ENCODE results near the gene LRRC4C.

LRRC4C gene

GRCh38 chr11:40381481-40381880 lies 1078.0 kb downstream of the LRRC4C start:
- no peak overlapping the region for H3K9ac ChIP-seq (ENCODE audit: low read length)
- H3K27ac ChIP-seq (ENCODE audit: low read depth, low read length), result no peak overlapping the region
- H3K4me1 ChIP-seq (ENCODE audit: control insufficient read depth, insufficient read depth, low read length), result no peaks in the 10 kb centered on the region
- no peaks in the 10 kb centered on the region for H3K36me3 ChIP-seq (ENCODE audit: control insufficient read depth, insufficient read depth, low read length)
- no peak overlapping the region for H3K4me3 ChIP-seq (ENCODE audit: low read depth, low read length)
- H3K27me3 ChIP-seq (ENCODE audit: control insufficient read depth, insufficient read depth, low read length), result no peaks in the 10 kb centered on the region
- no peaks in the 10 kb centered on the region for H3K9me3 ChIP-seq (ENCODE audit: control insufficient read depth, insufficient read depth, low read depth, low read length)

- no peaks in the 10 kb centered on the region for H3K36me3 ChIP-seq (ENCODE audit: control insufficient read depth, insufficient read depth, low read length)
- H3K9ac ChIP-seq (ENCODE audit: low read length), result no peak overlapping the region
- H3K4me3 ChIP-seq (ENCODE audit: low read depth, low read length), result no peak overlapping the region
- H3K4me1 ChIP-seq (ENCODE audit: control insufficient read depth, insufficient read depth, low read length), result no peaks in the 10 kb centered on the region
- no peaks in the 10 kb centered on the region for H3K9me3 ChIP-seq (ENCODE audit: control insufficient read depth, insufficient read depth, low read depth, low read length)
- H3K27ac ChIP-seq (ENCODE audit: low read depth, low read length), result no peak overlapping the region
- H3K27me3 ChIP-seq (ENCODE audit: control insufficient read depth, insufficient read depth, low read length), result no peaks in the 10 kb centered on the region
Measured at GRCh38 chr11:40380835-40381234, 1078.6 kb downstream of the LRRC4C start.

DNA sequence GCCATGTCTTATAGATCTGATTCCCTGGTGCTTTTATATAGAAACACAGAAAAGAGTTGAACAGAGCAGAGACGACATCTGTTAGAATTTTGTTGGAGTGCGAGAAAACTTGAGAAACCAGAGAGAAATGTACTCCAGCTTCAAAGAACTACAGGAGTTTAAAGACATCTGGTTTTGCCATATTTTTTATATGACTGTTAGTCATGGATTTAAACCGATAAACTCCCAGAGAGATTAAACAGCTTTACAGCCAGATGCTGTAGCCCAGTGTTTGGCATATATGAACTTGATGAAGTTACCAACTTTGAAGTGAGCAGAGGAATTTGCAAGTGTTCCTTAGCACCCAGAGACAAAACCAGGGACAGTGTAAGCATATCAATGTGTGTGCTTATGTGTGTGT lies 1083.1 kb downstream of the LRRC4C start:
- Histone ChIP-seq H3K36me3 (ENCODE audit: control insufficient read depth, insufficient read depth, low read length) (no peaks in the 10 kb centered on the region), H3K9me3 (ENCODE audit: control insufficient read depth, insufficient read depth, low read depth, low read length) (no peaks in the 10 kb centered on the region), H3K27me3 (ENCODE audit: control insufficient read depth, insufficient read depth, low read length) (no peaks in the 10 kb centered on the region), H3K4me3 (ENCODE audit: low read depth, low read length) (no peak overlapping the region), H3K4me1 (ENCODE audit: control insufficient read depth, insufficient read depth, low read length) (no peaks in the 10 kb centered on the region), H3K27ac (ENCODE audit: low read depth, low read length) (no peak overlapping the region), H3K9ac (ENCODE audit: low read length) (no peak overlapping the region)

DNA sequence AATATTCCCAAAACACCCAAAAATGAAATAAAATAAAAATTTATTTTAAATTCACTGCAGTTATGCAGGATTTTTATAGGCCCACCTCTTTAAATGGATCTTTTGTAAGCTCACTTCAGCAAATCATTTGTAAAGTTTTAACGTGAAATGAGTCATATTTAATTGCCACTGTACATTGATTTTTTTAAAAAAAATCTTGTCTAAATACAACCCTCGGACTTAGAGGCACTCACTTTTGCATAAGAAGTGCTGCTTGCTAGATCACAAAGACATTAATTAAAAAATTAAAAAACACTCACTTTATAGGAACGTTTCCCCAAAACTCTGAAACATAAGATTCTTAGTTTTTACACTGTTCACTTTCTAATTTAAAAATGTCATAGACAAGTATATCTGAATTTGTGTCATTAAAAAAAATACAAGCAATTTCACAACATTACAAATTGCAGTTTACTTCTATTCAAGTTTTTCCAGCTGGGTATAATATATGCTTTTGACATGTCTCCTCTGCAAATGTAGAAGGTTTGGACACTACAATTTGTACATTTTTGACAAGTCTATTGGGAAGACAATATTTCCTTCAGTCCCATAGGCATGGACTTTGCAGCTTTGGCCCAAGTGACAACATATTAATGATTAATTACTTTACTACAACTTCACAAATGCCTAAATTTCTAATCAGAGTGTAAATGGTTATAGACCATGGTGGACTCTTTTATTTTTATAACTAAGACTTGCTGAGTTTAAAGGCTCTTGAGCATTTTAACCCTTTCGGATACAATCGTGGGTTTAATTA lies 1088.4 kb downstream of the LRRC4C start:
- Histone ChIP-seq H3K9me3 (ENCODE audit: control insufficient read depth, insufficient read depth, low read depth, low read length) (no peaks in the 10 kb centered on the region), H3K27me3 (ENCODE audit: control insufficient read depth, insufficient read depth, low read length) (no peaks in the 10 kb centered on the region), H3K4me1 (ENCODE audit: control insufficient read depth, insufficient read depth, low read length) (no peaks in the 10 kb centered on the region), H3K36me3 (ENCODE audit: control insufficient read depth, insufficient read depth, low read length) (no peaks in the 10 kb centered on the region), H3K4me3 (ENCODE audit: low read depth, low read length) (no peak overlapping the region), H3K27ac (ENCODE audit: low read depth, low read length) (no peak overlapping the region), H3K9ac (ENCODE audit: low read length) (no peak overlapping the region)

- Histone ChIP-seq H3K9ac (ENCODE audit: low read length) (no peak overlapping the region), H3K9me3 (ENCODE audit: control insufficient read depth, insufficient read depth, low read depth, low read length) (no peaks in the 10 kb centered on the region), H3K36me3 (ENCODE audit: control insufficient read depth, insufficient read depth, low read length) (no peaks in the 10 kb centered on the region), H3K27ac (ENCODE audit: low read depth, low read length) (no peak overlapping the region), H3K4me1 (ENCODE audit: control insufficient read depth, insufficient read depth, low read length) (no peaks in the 10 kb centered on the region), H3K27me3 (ENCODE audit: control insufficient read depth, insufficient read depth, low read length) (no peaks in the 10 kb centered on the region), H3K4me3 (ENCODE audit: low read depth, low read length) (no peak overlapping the region)
Measured at GRCh38 chr11:40360206-40360798, 1099.2 kb downstream of the LRRC4C start.

GRCh38 chr11:40354121-40354520 lies 1105.3 kb downstream of the LRRC4C start:
- H3K27ac ChIP-seq (ENCODE audit: low read depth, low read length), result no peak overlapping the region
- H3K36me3 ChIP-seq (ENCODE audit: control insufficient read depth, insufficient read depth, low read length), result no peaks in the 10 kb centered on the region
- no peaks in the 10 kb centered on the region for H3K4me1 ChIP-seq (ENCODE audit: control insufficient read depth, insufficient read depth, low read length)
- H3K4me3 ChIP-seq (ENCODE audit: low read depth, low read length), result no peak overlapping the region
- H3K9me3 ChIP-seq (ENCODE audit: control insufficient read depth, insufficient read depth, low read depth, low read length), result no peaks in the 10 kb centered on the region
- no peaks in the 10 kb centered on the region for H3K27me3 ChIP-seq (ENCODE audit: control insufficient read depth, insufficient read depth, low read length)
- no peak overlapping the region for H3K9ac ChIP-seq (ENCODE audit: low read length)

GRCh38 chr11:40340911-40341310 lies 1118.5 kb downstream of the LRRC4C start:
- Histone ChIP-seq H3K36me3 (ENCODE audit: control insufficient read depth, insufficient read depth, low read length) (no peaks in the 10 kb centered on the region), H3K4me3 (ENCODE audit: low read depth, low read length) (no peak overlapping the region), H3K9ac (ENCODE audit: low read length) (no peak overlapping the region), H3K9me3 (ENCODE audit: control insufficient read depth, insufficient read depth, low read depth, low read length) (no peaks in the 10 kb centered on the region), H3K27ac (ENCODE audit: low read depth, low read length) (no peak overlapping the region), H3K27me3 (ENCODE audit: control insufficient read depth, insufficient read depth, low read length) (no peaks in the 10 kb centered on the region), H3K4me1 (ENCODE audit: control insufficient read depth, insufficient read depth, low read length) (peaks cover 5% of the 10 kb centered on the region)

GRCh38 chr11:40338739-40339138 lies 1120.7 kb downstream of the LRRC4C start:
- no peak overlapping the region for H3K27ac ChIP-seq (ENCODE audit: low read depth, low read length)
- no peaks in the 10 kb centered on the region for H3K36me3 ChIP-seq (ENCODE audit: control insufficient read depth, insufficient read depth, low read length)
- no peak overlapping the region for H3K4me3 ChIP-seq (ENCODE audit: low read depth, low read length)
- H3K27me3 ChIP-seq (ENCODE audit: control insufficient read depth, insufficient read depth, low read length), result no peaks in the 10 kb centered on the region
- no peaks in the 10 kb centered on the region for H3K9me3 ChIP-seq (ENCODE audit: control insufficient read depth, insufficient read depth, low read depth, low read length)
- H3K4me1 ChIP-seq (ENCODE audit: control insufficient read depth, insufficient read depth, low read length), result peaks cover 5% of the 10 kb centered on the region
- no peak overlapping the region for H3K9ac ChIP-seq (ENCODE audit: low read length)

DNA sequence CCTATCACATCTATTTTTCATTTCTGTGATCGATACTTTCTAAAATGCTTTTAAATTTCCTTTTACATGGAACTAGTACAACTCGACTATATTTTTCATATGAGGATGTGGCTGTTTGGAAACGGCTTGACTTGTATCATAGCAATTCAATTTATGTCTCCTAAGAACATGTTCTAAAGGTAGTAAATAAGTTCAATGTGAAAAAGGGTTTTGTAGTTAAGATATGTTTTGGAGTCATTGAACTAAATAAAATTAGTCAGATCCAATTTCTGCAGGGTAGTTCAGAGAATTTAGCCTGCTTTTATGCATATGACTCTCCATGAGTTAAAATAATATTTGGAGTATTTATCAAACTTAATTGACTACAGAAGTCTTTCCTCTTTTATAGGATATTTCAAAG lies 1121.4 kb downstream of the LRRC4C start:
- no peaks in the 10 kb centered on the region for H3K9me3 ChIP-seq (ENCODE audit: control insufficient read depth, insufficient read depth, low read depth, low read length)
- no peaks in the 10 kb centered on the region for H3K36me3 ChIP-seq (ENCODE audit: control insufficient read depth, insufficient read depth, low read length)
- no peak overlapping the region for H3K9ac ChIP-seq (ENCODE audit: low read length)
- H3K27me3 ChIP-seq (ENCODE audit: control insufficient read depth, insufficient read depth, low read length), result no peaks in the 10 kb centered on the region
- no peak overlapping the region for H3K4me3 ChIP-seq (ENCODE audit: low read depth, low read length)
- H3K27ac ChIP-seq (ENCODE audit: low read depth, low read length), result no peak overlapping the region
- H3K4me1 ChIP-seq (ENCODE audit: control insufficient read depth, insufficient read depth, low read length), result peaks cover 5% of the 10 kb centered on the region

DNA sequence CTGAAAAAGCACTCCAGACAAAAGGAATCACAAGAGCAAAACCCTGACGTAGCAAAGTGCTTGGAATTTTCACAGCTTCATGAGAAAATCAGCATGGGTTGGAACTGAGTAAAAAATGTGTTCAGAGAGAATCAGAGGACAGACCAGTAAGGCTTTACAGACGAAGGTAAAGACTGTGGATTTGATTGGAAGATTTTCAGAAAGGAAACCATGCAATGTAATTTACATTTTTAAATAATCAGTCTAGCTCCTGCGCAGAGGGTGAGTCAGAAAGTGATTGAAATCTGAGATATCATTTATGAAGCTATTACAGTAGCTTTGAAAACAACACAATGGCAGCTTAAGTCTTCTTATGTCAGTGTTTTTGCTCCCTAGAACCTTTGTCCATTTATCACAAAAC lies 1122.3 kb downstream of the LRRC4C start:
- Histone ChIP-seq H3K36me3 (ENCODE audit: control insufficient read depth, insufficient read depth, low read length) (no peaks in the 10 kb centered on the region), H3K9ac (ENCODE audit: low read length) (no peak overlapping the region), H3K4me3 (ENCODE audit: low read depth, low read length) (no peak overlapping the region), H3K27me3 (ENCODE audit: control insufficient read depth, insufficient read depth, low read length) (no peaks in the 10 kb centered on the region), H3K4me1 (ENCODE audit: control insufficient read depth, insufficient read depth, low read length) (peaks cover 5% of the 10 kb centered on the region), H3K27ac (ENCODE audit: low read depth, low read length) (no peak overlapping the region), H3K9me3 (ENCODE audit: control insufficient read depth, insufficient read depth, low read depth, low read length) (no peaks in the 10 kb centered on the region)

DNA sequence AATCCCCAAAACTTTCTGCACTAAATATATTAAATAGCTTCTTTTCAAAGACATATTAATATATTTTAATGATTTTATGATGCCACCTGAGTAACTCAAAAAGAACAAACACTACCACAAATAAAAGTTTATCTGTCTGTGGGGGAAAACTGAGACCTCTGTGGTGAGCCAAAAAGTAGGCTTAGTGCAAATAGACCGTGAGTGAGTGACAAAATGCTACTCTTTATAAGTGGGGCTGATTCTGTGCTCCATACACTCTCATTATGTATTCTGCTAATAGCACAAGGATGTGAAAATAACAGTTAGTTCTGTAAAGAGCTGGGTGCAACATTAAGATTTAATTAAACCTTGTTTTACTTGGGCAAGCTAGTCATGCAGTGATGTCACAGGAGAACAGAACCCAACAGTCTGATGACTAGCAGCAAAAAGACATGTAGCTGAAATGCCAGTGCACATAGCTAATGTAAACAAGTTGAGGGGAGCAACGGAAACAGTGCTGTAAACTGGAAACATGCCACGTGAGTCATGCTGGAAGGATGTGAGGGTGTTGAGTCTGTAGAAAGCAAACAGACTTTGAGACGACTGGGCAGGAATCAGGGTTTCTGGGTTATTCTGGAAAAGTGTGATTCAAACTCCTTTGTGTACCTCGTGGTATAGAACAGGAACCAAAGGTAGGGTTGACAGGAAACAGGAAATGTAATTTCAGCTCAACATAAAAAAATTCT lies 1130.4 kb downstream of the LRRC4C start:
- H3K36me3 ChIP-seq (ENCODE audit: control insufficient read depth, insufficient read depth, low read length), result no peaks in the 10 kb centered on the region
- H3K4me3 ChIP-seq (ENCODE audit: low read depth, low read length), result no peak overlapping the region
- no peak overlapping the region for H3K27ac ChIP-seq (ENCODE audit: low read depth, low read length)
- no peaks in the 10 kb centered on the region for H3K9me3 ChIP-seq (ENCODE audit: control insufficient read depth, insufficient read depth, low read depth, low read length)
- no peaks in the 10 kb centered on the region for H3K4me1 ChIP-seq (ENCODE audit: control insufficient read depth, insufficient read depth, low read length)
- no peak overlapping the region for H3K9ac ChIP-seq (ENCODE audit: low read length)
- no peaks in the 10 kb centered on the region for H3K27me3 ChIP-seq (ENCODE audit: control insufficient read depth, insufficient read depth, low read length)

Data from HUES6 (cell line).